HG03025 (cell line): Measurements from ENCODE around the gene PPARA.

Experiments used
- ATAC-seq: cut with Tn5 transposase; IDR thresholded peaks from one replicate; pipeline ENCODE4 v1.9.1; 2021; ENCODE audit warnings: mild to moderate bottlenecking, moderate library complexity; ENCODE audit not compliant: unreplicated experiment, low FRiP score

PPARA gene

DNA sequence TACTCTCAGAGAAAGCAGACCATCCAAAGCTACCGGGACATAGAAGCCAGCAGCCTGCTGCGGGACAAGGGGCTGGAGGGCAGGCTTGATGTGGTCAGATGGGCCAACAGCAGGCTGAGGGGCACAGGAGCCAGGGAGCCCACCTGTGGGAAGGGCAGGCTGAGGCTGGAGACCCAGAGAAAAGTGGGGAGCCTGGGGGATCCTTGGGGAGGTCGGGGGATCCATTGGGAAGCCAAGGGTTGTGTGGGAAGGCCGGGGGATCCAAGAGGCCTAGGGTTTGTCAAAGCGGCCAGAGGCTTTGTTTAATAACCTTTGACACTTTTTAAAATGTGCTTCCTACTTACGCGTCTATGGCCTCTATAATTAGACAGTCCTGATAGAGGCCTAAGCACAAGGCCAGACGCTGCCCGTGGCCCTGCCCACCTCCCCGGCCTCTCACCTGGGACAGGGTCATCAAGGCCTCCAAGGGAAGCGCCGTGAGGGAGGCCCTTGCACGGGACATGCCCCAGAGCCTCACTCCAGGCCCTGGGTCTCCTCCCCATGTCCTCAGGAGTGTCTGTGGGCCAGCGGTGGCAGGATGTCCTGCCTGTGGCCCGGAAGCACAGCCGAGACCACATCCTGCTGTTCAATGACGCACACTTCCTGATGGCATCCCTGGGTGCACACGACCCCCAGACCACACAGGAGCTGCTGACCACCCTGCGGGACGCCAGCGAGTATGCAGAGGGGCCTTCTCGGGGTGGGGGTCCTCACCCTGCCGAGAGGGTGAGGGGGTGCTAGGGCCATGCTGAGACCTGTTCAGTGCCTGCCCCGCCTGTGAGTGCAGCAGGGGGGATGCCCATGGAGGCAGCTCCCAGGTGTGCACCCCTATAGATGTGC is 137.8 kb downstream of the PPARA start:
- ATAC-seq, result no peak

- ATAC-seq, result no peak
These were observed 138.5 kb downstream of the PPARA start for GRCh38 chr22:46288846-46289243.

DNA sequence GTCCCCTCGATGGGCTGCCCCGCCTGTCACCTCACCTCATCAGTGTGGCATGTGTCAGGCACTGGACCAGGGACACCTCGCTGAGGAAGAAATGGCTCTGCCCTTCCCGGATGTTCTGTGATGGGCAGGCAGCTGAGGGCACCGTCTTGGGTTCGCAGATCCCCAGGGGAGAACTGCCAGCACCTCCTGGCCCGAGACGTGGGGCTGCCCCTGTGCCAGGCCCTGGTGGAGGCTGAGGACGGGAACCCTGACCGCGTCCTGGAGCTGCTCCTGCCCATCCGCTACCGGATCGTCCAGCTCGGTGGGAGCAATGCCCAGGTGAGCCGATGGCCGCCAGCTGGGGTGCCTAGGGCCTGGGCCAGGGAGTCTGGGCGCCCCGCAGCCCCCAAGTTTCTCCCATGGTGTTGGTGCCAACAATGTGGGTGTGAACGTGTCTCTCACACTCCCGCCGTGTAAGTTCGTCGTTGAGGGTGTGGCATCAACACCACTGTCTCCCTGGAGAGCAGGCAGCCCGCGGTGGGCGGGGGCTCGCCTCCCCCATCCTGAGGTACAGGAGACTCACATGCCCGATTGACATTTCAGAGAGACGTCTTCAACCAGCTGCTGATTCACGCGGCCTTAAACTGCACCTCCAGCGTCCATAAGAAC is 139.0 kb downstream of the PPARA start:
- no peak for ATAC-seq

DNA sequence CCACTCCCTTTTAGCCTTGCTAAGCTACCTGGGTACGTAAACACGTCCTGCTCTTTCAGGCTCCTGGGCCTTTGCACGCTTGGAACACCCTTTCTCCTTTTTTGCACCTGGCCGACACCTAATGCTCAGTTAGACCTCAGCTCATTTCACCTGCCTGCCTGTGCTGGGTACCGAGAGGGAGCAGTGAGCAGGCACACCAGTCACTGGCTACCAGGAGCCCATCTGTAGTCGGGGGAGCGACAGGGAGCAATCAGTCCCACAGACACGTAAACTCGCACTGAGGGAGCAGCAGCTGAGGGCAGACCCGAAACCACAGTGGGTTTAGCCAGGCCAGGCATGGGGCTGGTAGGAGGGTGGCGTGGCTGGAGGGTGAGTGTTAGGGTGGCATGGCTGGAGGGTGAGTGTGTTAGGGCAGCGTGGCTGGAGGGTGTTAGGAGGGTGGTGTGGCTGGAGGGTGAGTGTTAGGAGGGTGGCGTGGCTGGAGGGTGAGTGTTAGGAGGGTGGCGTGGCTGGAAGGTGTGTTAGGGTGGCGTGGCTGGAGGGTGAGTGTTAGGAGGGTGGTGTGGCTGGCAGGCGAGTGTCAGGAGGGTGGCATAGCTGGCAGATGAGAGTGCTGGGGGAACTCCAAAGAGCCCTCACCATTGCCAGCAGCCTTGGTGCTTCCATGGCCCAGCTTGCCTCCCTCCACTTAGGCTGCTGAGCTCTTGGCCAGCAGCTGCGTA is 140.0 kb downstream of the PPARA start:
- ATAC-seq, result no peak

GRCh38 chr22:46290843-46291785 is 140.8 kb downstream of the PPARA start:
- ATAC-seq, result no peak

DNA sequence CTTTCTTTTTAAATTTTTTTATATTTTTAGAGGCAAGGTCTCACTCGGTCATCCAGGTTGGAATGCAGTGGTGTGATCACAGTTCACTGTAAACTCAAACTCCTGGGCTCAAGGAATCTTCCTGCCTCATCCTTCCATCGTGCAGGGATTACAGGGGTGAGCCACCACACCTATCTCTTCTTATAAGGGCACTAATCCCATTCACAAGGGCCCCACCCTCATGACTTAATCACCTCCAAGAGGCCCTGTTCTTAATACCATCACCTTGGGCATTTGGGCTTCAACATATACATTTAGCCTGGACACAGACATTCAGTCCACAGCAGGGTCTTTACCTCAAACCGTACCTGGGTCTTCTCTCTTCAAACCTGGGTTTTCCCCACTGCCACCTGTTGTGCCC is 141.8 kb downstream of the PPARA start:
- ATAC-seq, result no peak

GRCh38 chr22:46292732-46293131 is 142.4 kb downstream of the PPARA start:
- ATAC-seq, result no peak
